ENCODE measurements around the gene PLK1. TPM values are rescaled to one million over a fixed set of nuclear protein-coding genes. Genes with fewer than 3 reads are reported as not detected.
A peak's percentile ranks its signal among the peaks of the same experiment; 100 is the strongest.

PLK1 gene
- total and polyA plus RNA-seq, 2 of the 13 experiments (the other 11 are each of a cell fraction or from before 2014, with no cell fraction given) = 71.5 to 76.3 TPM

DNA sequence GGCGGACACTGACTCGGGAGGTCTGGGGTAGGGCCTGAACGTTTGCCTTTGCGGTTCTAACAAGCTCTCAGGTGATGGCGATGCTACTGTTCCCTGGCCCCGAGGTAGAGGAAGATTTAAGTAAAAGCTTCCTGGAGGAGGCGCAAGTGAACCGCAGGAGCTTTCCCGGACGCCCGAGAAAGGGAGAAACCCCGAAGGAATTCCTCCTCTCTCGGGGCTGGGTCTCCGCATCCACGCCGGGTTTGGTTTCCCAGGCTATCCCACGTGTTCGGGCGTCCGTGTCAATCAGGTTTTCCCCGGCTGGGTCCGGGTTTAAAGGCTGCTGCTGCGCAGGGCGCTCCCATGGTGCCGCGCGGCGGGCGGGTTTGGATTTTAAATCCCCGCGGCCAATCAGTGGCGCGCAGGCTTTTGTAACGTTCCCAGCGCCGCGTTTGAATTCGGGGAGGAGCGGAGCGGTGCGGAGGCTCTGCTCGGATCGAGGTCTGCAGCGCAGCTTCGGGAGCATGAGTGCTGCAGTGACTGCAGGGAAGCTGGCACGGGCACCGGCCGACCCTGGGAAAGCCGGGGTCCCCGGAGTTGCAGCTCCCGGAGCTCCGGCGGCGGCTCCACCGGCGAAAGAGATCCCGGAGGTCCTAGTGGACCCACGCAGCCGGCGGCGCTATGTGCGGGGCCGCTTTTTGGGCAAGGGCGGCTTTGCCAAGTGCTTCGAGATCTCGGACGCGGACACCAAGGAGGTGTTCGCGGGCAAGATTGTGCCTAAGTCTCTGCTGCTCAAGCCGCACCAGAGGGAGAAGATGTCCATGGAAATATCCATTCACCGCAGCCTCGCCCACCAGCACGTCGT, at the start of gene PLK1 (continued):
- TF ChIP-seq ZNF766 (CRISPR knock-in tag; IDR thresholded peaks at IDR 0.05; ENCODE audit: borderline replicate concordance) = peak; percentile 84; the same call in 1 of the 2 replicates
- TF ChIP-seq, protein P1, sequence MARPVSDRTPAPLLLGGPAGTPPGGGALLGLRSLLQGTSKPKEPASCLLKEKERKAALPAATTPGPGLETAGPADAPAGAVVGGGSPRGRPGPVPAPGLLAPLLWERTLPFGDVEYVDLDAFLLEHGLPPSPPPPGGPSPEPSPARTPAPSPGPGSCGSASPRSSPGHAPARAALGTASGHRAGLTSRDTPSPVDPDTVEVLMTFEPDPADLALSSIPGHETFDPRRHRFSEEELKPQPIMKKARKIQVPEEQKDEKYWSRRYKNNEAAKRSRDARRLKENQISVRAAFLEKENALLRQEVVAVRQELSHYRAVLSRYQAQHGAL (CRISPR knock-in tag; IDR thresholded peaks at IDR 0.05; ENCODE audit: not compliant biosample characterization) = no peak
- TF ChIP-seq ZFP90 (CRISPR knock-in tag; IDR thresholded peaks at IDR 0.05; ENCODE audit: borderline replicate concordance) = peak; percentile 76; the same call in 1 of the 2 replicates
- no peak for TF ChIP-seq DNMT1 (CRISPR knock-in tag; IDR thresholded peaks at IDR 0.05)
- no peak for TF ChIP-seq NONO (IDR thresholded peaks at IDR 0.05)
- TF ChIP-seq NONO (CRISPR knock-in tag; conservative IDR thresholded peaks at IDR 0.05) = peak; percentile 98
- TF ChIP-seq SMAD1 (CRISPR knock-in tag; IDR thresholded peaks at IDR 0.05; ENCODE audit: borderline replicate concordance, low read depth) = peak; percentile 92; the same call in 1 of the 2 replicates
- peak; percentile 67; the same call in 1 of the 2 replicates for TF ChIP-seq FIP1L1 (IDR thresholded peaks at IDR 0.05; ENCODE audit: borderline replicate concordance, insufficient read depth, low read depth, low read length)
- TF ChIP-seq TEAD2 (CRISPR knock-in tag; IDR thresholded peaks at IDR 0.05) = no peak
- TF ChIP-seq BHLHE40 (IDR thresholded peaks at IDR 0.05; ENCODE audit: low read length) = peak; percentile 26; the same call in 1 of the 2 replicates
- peak; percentile 78; the same call in 1 of the 2 replicates for TF ChIP-seq MYNN (CRISPR knock-in tag; IDR thresholded peaks at IDR 0.05; ENCODE audit: low read depth)
- no peak for TF ChIP-seq EHMT2 (IDR thresholded peaks at IDR 0.05; ENCODE audit: borderline replicate concordance, low read depth, low read length)
- TF ChIP-seq SIX4 (CRISPR knock-in tag; IDR thresholded peaks at IDR 0.05) = peak; percentile 58; the same call in 1 of the 2 replicates
- TF ChIP-seq NR2C2 (CRISPR knock-in tag; IDR thresholded peaks at IDR 0.05; ENCODE audit: borderline replicate concordance) = peak; percentile 72
- TF ChIP-seq, protein P2, sequence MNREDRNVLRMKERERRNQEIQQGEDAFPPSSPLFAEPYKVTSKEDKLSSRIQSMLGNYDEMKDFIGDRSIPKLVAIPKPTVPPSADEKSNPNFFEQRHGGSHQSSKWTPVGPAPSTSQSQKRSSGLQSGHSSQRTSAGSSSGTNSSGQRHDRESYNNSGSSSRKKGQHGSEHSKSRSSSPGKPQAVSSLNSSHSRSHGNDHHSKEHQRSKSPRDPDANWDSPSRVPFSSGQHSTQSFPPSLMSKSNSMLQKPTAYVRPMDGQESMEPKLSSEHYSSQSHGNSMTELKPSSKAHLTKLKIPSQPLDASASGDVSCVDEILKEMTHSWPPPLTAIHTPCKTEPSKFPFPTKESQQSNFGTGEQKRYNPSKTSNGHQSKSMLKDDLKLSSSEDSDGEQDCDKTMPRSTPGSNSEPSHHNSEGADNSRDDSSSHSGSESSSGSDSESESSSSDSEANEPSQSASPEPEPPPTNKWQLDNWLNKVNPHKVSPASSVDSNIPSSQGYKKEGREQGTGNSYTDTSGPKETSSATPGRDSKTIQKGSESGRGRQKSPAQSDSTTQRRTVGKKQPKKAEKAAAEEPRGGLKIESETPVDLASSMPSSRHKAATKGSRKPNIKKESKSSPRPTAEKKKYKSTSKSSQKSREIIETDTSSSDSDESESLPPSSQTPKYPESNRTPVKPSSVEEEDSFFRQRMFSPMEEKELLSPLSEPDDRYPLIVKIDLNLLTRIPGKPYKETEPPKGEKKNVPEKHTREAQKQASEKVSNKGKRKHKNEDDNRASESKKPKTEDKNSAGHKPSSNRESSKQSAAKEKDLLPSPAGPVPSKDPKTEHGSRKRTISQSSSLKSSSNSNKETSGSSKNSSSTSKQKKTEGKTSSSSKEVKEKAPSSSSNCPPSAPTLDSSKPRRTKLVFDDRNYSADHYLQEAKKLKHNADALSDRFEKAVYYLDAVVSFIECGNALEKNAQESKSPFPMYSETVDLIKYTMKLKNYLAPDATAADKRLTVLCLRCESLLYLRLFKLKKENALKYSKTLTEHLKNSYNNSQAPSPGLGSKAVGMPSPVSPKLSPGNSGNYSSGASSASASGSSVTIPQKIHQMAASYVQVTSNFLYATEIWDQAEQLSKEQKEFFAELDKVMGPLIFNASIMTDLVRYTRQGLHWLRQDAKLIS (CRISPR knock-in tag; IDR thresholded peaks at IDR 0.05) = no peak; the same call in none of the 2 replicates
- TF ChIP-seq ARNTL (CRISPR knock-in tag; IDR thresholded peaks at IDR 0.05) = peak; percentile 86
- peak; percentile 87; the same call in 1 of the 2 replicates for TF ChIP-seq ZNF350 (CRISPR knock-in tag; IDR thresholded peaks at IDR 0.05; ENCODE audit: borderline replicate concordance, low read depth)
- TF ChIP-seq, protein P3, sequence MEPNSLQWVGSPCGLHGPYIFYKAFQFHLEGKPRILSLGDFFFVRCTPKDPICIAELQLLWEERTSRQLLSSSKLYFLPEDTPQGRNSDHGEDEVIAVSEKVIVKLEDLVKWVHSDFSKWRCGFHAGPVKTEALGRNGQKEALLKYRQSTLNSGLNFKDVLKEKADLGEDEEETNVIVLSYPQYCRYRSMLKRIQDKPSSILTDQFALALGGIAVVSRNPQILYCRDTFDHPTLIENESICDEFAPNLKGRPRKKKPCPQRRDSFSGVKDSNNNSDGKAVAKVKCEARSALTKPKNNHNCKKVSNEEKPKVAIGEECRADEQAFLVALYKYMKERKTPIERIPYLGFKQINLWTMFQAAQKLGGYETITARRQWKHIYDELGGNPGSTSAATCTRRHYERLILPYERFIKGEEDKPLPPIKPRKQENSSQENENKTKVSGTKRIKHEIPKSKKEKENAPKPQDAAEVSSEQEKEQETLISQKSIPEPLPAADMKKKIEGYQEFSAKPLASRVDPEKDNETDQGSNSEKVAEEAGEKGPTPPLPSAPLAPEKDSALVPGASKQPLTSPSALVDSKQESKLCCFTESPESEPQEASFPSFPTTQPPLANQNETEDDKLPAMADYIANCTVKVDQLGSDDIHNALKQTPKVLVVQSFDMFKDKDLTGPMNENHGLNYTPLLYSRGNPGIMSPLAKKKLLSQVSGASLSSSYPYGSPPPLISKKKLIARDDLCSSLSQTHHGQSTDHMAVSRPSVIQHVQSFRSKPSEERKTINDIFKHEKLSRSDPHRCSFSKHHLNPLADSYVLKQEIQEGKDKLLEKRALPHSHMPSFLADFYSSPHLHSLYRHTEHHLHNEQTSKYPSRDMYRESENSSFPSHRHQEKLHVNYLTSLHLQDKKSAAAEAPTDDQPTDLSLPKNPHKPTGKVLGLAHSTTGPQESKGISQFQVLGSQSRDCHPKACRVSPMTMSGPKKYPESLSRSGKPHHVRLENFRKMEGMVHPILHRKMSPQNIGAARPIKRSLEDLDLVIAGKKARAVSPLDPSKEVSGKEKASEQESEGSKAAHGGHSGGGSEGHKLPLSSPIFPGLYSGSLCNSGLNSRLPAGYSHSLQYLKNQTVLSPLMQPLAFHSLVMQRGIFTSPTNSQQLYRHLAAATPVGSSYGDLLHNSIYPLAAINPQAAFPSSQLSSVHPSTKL (CRISPR knock-in tag; IDR thresholded peaks at IDR 0.05) = peak; percentile 43
- peak; percentile 53; the same call in 1 of the 2 replicates for TF ChIP-seq ZNF607 (CRISPR knock-in tag; IDR thresholded peaks at IDR 0.05; ENCODE audit: borderline replicate concordance)
- TF ChIP-seq HMG20A (CRISPR knock-in tag; IDR thresholded peaks at IDR 0.05; ENCODE audit: borderline replicate concordance) = no peak

All from HepG2 (cell line).